GM19324 (cell line): Measurements from ENCODE around the gene ATP6V1B1.

Source experiments
- ATAC-seq: cut with Tn5 transposase; IDR thresholded peaks from one replicate; pipeline ENCODE4 v1.9.1; 2021; ENCODE audit warnings: mild to moderate bottlenecking, moderate library complexity; ENCODE audit not compliant: unreplicated experiment, low FRiP score

ATP6V1B1 gene

GRCh38 chr2:70942396-70943204 is 6.9 kb downstream of the ATP6V1B1 start:
- no peak for ATAC-seq

- ATAC-seq, result no peak
Measured at GRCh38 chr2:70943205-70943871, 7.6 kb downstream of the ATP6V1B1 start.

- ATAC-seq, result no peak
Measured at GRCh38 chr2:70944111-70944690, 8.5 kb downstream of the ATP6V1B1 start.

- ATAC-seq, result no peak
Measured at GRCh38 chr2:70946832-70947442, 11.2 kb downstream of the ATP6V1B1 start.

- no peak for ATAC-seq
Measured at GRCh38 chr2:70947556-70948184, 12.0 kb downstream of the ATP6V1B1 start.

- ATAC-seq, result no peak
Measured at GRCh38 chr2:70948337-70949003, 12.8 kb downstream of the ATP6V1B1 start.

GRCh38 chr2:70949086-70949485 is 13.4 kb downstream of the ATP6V1B1 start:
- no peak for ATAC-seq

GRCh38 chr2:70954886-70955285 is 19.2 kb downstream of the ATP6V1B1 start:
- no peak for ATAC-seq

GRCh38 chr2:70956141-70956540 is 20.4 kb downstream of the ATP6V1B1 start:
- no peak for ATAC-seq

- ATAC-seq, result no peak
Measured at GRCh38 chr2:70957798-70958197, 22.1 kb downstream of the ATP6V1B1 start.

GRCh38 chr2:70958759-70959158 is 23.1 kb downstream of the ATP6V1B1 start:
- no peak for ATAC-seq

- no peak for ATAC-seq
Measured at GRCh38 chr2:70959271-70959761, 23.6 kb downstream of the ATP6V1B1 start.

- ATAC-seq, result no peak
Measured at GRCh38 chr2:70959851-70960832, 24.4 kb downstream of the ATP6V1B1 start.

GRCh38 chr2:70960833-70961647 is 25.3 kb downstream of the ATP6V1B1 start:
- ATAC-seq, result no peak

- ATAC-seq, result no peak
Measured at GRCh38 chr2:70961648-70961994, 25.9 kb downstream of the ATP6V1B1 start.

GRCh38 chr2:70962211-70962884 is 26.6 kb downstream of the ATP6V1B1 start:
- ATAC-seq, result no peak
